Measurements from ENCODE around the gene CACNG6.

Gene CACNG6

GRCh38 chr19:54042989-54043388 lies 51.6 kb downstream of the CACNG6 start:
- Histone ChIP-seq H3K27ac (ENCODE audit: low read depth, low read length, severe bottlenecking) (no peak overlapping the region), H3K4me1 (ENCODE audit: control insufficient read depth, insufficient read depth, low read length, poor library complexity, severe bottlenecking) (peaks cover 5% of the 10 kb centered on the region), H3K9me3 (ENCODE audit: control insufficient read depth, low read length) (no peaks in the 10 kb centered on the region), H3K4me3 (ENCODE audit: extremely low read depth, insufficient read depth, low read length, poor library complexity, severe bottlenecking) (no peak overlapping the region), H3K36me3 (ENCODE audit: control insufficient read depth, insufficient read depth, low read length) (no peaks in the 10 kb centered on the region)
- 85 to 89% methylated on average over 2 of the region's 3 CpGs for WGBS, 2 experiments (ENCODE audit: insufficient coverage in 2 of 2)

DNA sequence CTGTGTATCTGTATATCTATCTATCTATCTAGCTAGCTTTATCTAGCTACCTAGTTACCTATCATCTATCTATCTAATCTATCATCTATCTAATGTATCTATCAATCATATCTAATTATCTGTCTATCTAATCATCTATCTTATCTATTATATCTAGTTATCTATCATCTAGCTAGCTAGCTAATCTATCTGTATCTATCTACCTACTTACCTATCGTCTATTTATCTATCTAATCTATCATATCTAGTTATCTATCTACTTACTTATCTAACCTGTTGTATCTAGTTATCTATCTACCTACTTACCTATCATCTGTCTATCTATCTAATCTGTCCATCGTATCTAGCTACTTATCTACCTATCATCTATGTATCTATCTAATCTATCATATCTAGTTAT lies 54.3 kb downstream of the CACNG6 start:
- 90 to 100% methylated on average over 1 to 2 of the region's 2 CpGs for WGBS, 2 experiments (ENCODE audit: insufficient coverage in 2 of 2)
- no peak overlapping the region for H3K4me3 ChIP-seq (ENCODE audit: extremely low read depth, insufficient read depth, low read length, poor library complexity, severe bottlenecking)
- H3K4me1 ChIP-seq (ENCODE audit: control insufficient read depth, insufficient read depth, low read length, poor library complexity, severe bottlenecking), result peaks cover 5% of the 10 kb centered on the region
- no peaks in the 10 kb centered on the region for H3K9me3 ChIP-seq (ENCODE audit: control insufficient read depth, low read length)
- H3K36me3 ChIP-seq (ENCODE audit: control insufficient read depth, insufficient read depth, low read length), result no peaks in the 10 kb centered on the region
- no peak overlapping the region for H3K27ac ChIP-seq (ENCODE audit: low read depth, low read length, severe bottlenecking)

GRCh38 chr19:54047616-54048015 lies 56.2 kb downstream of the CACNG6 start:
- Histone ChIP-seq H3K27ac (ENCODE audit: low read depth, low read length, severe bottlenecking) (no peak overlapping the region), H3K4me3 (ENCODE audit: extremely low read depth, insufficient read depth, low read length, poor library complexity, severe bottlenecking) (no peak overlapping the region), H3K4me1 (ENCODE audit: control insufficient read depth, insufficient read depth, low read length, poor library complexity, severe bottlenecking) (no peaks in the 10 kb centered on the region), H3K36me3 (ENCODE audit: control insufficient read depth, insufficient read depth, low read length) (no peaks in the 10 kb centered on the region), H3K9me3 (ENCODE audit: control insufficient read depth, low read length) (no peaks in the 10 kb centered on the region)
- 94 to 100% methylated on average over 2 to 3 of the region's 4 CpGs for WGBS, 2 experiments (ENCODE audit: insufficient coverage in 2 of 2)

Measured in mesodermal cell (in vitro differentiated cells).